ENCODE data around the gene LAMC2.
"Not testable (repeated sequence)": the region's sequence is repeated elsewhere in the genome, so short reads cannot be mapped to it uniquely, and the experiment has no call there.

LAMC2 gene

DNA sequence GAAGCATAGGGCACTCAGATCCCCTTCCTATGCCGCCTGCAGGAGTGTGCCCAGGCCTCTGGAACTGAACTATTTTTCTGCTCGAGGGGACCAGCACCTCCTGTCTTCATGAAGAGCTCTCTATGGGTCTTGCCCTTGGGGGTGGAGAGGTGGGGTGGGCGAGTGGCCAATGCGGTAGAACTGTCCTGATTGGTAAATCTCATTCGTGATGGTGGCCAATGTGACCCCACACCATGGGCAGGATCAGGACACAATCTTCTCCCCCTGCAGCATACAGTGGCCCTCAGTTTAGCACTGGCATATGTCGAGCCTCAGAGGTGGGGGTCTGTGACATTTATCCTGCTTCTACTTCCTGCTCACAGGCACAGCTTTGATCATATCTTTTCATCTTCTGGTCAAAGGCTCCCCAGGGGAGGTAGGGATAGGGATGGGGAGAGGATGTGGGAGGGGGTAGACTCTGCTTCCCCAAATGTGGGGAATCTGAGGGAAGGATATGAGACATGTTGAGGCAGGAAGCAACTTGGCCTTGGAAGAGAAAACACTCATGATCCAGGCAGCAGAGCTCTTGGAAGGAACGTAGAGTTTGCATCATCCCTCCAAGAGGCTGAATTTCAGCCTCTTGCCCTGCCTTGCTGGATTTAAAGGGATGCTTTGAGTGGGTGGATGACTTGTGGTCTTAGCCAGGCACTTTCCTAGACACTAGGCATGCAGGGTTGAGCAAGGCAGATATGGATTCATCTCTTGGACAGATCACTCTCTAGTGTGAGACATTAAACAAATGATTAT lies 81.8 kb downstream of the LAMC2 start:
- no peak for FAIRE-seq

DNA sequence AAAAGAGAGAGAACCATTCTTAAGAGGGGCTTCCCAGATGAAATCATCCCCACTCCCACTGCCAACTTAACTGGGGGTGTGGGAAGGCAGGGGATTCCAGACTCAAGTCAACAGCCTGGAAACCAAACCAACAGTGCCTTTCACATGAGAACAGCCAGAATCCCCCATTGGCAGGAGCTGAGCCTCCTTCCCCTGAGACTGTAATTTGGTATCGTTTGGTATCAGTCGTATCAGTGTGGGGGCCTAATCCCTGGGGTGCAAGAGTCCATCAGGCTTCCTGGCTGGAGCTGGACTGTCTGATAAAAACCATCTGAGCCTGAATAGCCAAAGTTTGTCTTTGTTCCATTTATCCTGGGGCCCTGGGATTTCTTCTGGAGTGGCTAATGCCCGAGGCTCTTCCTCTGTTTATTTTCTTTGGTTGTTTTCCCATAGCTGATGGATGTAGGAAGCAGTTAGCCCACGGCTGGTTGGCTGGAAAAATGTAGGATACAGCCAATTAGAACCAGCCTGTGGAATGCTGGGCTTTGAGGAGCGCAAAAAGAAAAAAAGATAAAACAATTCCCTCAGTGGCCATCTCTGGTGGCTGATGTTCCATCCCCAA lies 84.6 kb downstream of the LAMC2 start:
- no peak for FAIRE-seq

DNA sequence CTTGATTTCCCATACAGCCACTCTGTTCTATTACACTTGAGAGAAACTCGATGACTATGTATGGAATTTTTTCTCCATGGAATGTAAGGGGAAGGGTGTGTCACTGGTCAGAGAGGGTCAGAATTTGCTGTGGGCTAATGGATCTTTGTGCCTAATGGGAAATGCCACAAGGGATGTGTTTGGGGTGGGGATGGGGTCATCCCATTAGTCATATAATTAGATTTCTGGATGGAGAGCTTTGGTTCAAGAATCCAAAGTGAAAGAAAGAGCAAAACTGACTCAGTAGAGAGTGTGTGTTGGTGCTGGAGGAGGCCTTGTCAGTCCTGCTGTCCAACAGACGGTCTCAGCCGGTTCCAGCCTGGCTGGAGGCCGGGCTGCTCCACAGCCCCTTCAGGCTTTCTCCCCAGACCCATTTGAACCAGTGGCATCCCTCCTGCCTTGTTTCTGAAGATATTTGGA lies 86.4 kb downstream of the LAMC2 start:
- no peak for FAIRE-seq

DNA sequence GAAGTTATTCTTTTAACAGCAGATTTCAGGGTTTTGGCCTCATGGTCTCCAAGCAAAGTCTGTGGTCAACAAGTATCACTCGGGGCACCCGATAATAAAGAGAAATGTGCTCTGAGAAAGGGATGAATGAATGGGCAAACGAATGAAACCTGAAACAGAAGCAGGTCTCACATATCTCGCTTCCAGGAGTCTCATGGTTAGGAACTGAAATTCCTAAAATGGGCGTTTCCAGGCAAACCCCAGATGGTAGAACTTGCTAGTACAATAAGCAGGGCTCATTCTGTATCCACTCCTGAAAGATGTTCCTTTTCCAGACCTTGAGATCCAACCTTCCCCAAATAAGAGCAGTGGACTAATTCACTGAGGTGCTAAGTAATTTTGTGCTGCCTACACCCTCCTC lies 87.2 kb downstream of the LAMC2 start:
- no peak for FAIRE-seq

DNA sequence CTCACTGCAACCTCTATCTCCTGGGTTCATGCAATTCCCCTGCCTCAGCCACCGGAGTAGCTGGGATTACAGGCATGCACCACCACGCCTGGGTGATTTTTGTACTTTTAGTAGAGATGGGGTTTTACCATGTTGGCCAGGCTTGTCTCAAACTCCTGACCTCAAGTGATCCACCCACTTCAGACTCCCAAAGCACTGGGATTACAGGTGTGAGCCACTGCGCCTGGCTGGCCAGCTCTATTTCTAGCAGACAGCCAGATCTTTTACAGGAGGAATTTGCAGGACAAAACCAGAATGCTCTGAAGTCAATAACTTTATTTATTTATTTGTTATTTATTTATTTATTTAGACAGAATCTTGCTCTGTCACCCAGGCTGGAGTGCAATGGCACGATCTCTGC lies 87.9 kb downstream of the LAMC2 start:
- not testable (repeated sequence) for FAIRE-seq

- FAIRE-seq = no peak
Observed at GRCh38 chr1:183274836-183275235, 88.8 kb downstream of the LAMC2 start.

GRCh38 chr1:183275322-183275721 lies 89.3 kb downstream of the LAMC2 start:
- no peak for FAIRE-seq

- FAIRE-seq = no peak
Observed at GRCh38 chr1:183276386-183277080, 90.5 kb downstream of the LAMC2 start.

GRCh38 chr1:183277821-183278738 lies 92.0 kb downstream of the LAMC2 start:
- FAIRE-seq = no peak

GRCh38 chr1:183278739-183279591 lies 92.9 kb downstream of the LAMC2 start:
- FAIRE-seq = no peak

- FAIRE-seq = no peak
Observed at GRCh38 chr1:183279835-183280234, 93.8 kb downstream of the LAMC2 start.

- FAIRE-seq = no peak
Observed at GRCh38 chr1:183281039-183281438, 95.0 kb downstream of the LAMC2 start.

GRCh38 chr1:183281553-183282091 lies 95.6 kb downstream of the LAMC2 start:
- peak; percentile 95 for FAIRE-seq

- FAIRE-seq = no peak
Observed at GRCh38 chr1:183282101-183282855, 96.2 kb downstream of the LAMC2 start.

DNA sequence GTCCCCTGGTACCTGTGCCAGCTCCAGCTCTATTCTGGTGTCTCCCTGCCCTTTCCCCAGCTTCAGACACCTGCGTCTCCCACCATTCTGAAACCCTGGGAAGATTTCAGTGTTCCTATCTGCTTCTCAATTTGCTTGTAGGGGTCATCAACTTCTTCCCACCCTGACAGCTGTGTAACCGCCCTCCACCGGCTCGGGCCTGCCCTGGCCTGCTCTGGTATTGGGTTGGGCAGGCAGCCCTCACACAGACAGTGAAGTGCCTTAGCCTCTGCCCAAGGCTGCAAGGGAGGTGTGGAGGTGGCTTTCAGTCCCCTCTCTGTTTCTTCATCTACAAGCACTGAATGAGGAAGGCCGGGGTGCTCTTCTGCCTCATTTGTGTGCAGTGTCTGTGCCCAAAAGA lies 97.2 kb downstream of the LAMC2 start:
- FAIRE-seq = no peak

- no peak for FAIRE-seq
Observed at GRCh38 chr1:183284086-183284485, 98.0 kb downstream of the LAMC2 start.

- no peak for FAIRE-seq
Observed at GRCh38 chr1:183285256-183285655, 99.2 kb downstream of the LAMC2 start.

DNA sequence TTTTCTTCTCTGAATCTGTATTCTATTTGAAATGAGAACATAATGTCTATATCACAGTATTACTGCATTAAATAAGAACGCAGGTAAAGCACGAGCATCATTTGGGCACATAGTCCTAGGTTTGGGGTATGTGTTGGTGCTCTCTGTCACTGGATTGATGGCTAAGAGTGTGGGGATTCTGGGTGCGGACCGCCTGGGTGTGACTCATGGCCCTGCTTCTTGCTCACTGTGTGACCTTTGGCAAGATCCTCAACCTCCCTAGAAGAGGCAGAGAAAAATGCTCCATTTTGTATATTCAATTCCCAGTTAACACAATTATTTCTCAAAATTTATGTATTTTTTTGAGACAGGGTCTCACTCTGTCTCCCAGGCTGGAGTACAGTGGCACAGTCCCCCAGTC lies 99.7 kb downstream of the LAMC2 start:
- no peak for FAIRE-seq

DNA sequence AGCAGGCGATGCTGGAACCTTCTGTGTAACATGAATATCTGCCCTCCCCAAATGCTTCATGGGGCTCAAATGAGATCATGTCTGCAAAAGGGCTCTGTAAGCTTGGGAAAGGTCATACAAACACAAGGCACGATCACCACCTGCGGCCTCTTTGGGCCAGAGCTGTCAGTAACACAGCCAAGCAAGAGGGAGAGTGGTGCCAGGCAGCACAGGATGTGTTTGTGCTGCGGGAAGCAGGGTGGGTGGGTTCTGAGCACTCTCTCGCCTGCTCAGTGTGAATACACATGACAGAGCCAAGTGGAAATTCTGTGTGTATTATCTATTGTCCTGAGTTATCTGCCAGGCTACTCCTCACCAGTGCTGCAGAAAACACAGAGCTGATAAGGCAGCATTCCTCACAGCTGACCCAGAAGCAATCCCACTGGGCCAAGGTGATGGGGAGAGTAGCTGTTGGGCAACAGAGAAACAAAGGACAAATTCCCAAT lies 101.2 kb downstream of the LAMC2 start:
- no peak for FAIRE-seq

GRCh38 chr1:183288583-183288982 lies 102.5 kb downstream of the LAMC2 start:
- FAIRE-seq = no peak

- FAIRE-seq = no peak
Observed at GRCh38 chr1:183289051-183289496, 103.0 kb downstream of the LAMC2 start.
